ENCODE data around the gene IPMK.

GRCh38 chr10:58260334-58260733, 7.4 kb downstream of the IPMK start:
- TF ChIP-seq CTCF (IDR thresholded peaks at IDR 0.05; ENCODE audit: insufficient read depth, low read depth, low read length) (no peak), EZH2 (IDR thresholded peaks at IDR 0.05; ENCODE audit: insufficient read depth, low read length) (no peak)
